Type B pancreatic cell (in vitro differentiated cells): ENCODE results near the gene DENND11. TPM values are rescaled to one million over a fixed set of nuclear protein-coding genes. Genes with fewer than 3 reads are reported as not detected.

Experiments
- DNase-seq: peaks from one replicate; pipeline ENCODE4 v3.0.0; 2021; ENCODE audit warnings: mixed read lengths; ENCODE audit not compliant: unreplicated experiment; ENCODE audit errors: extremely low spot score
- H3K27ac Mint-ChIP-seq: 2 replicates; pipeline ENCODE4 v1.8.0; 2021; ENCODE audit warnings: mild to moderate bottlenecking, mixed read lengths
- H3K27me3 Mint-ChIP-seq: 2 replicates; pipeline ENCODE4 v1.8.0; 2021; ENCODE audit warnings: mixed read lengths
- H3K36me3 Mint-ChIP-seq: 2 replicates; pipeline ENCODE4 v1.8.0; 2021; ENCODE audit warnings: mixed read lengths
- H3K4me1 Mint-ChIP-seq: one replicate; pipeline ENCODE4 v1.8.0; 2021; ENCODE audit warnings: mixed read lengths; ENCODE audit not compliant: unreplicated experiment
- H3K4me3 Mint-ChIP-seq: 2 replicates; pipeline ENCODE4 v1.8.0; 2021; ENCODE audit warnings: mild to moderate bottlenecking, mixed read lengths
- H3K9me3 Mint-ChIP-seq: 2 replicates; pipeline ENCODE4 v1.8.0; 2021; ENCODE audit warnings: mixed read lengths
- CTCF ChIP-seq: fragments of 200-600 bp; sonication (generic); conservative IDR thresholded peaks from 2 replicates; pipeline ENCODE4 v1.5.0; 2021; ENCODE audit warnings: antibody characterized with exemption, mild to moderate bottlenecking
- total RNA-seq: library from RNA; stranded (reverse); gene quantifications from 2 replicates; pipeline ENCODE4 v1.2.1, GENCODE V29; 2021; ENCODE audit warnings: low replicate concordance

Gene DENND11
- total RNA-seq, 1 donor from 2014 or later, result 19.8 TPM

- H3K4me3 Mint-ChIP-seq, result no peak overlapping the region
- no peaks in the 10 kb centered on the region for H3K27me3 Mint-ChIP-seq
- no peaks in the 10 kb centered on the region for H3K4me1 Mint-ChIP-seq
- no peak for TF ChIP-seq CTCF
- no peaks in the 10 kb centered on the region for H3K9me3 Mint-ChIP-seq
- DNase-seq, result no peak
- peaks cover 14% of the 10 kb centered on the region for H3K36me3 Mint-ChIP-seq
- peak overlapping the region; percentile 41 for H3K27ac Mint-ChIP-seq
Observed at GRCh38 chr7:141664450-141664849, 37.5 kb downstream of the DENND11 start.

- Mint-ChIP-seq H3K36me3 (peaks cover 11% of the 10 kb centered on the region), H3K27ac (no peak overlapping the region), H3K27me3 (no peaks in the 10 kb centered on the region), H3K9me3 (no peaks in the 10 kb centered on the region), H3K4me3 (no peak overlapping the region), H3K4me1 (no peaks in the 10 kb centered on the region)
- no peak for DNase-seq
- no peak for TF ChIP-seq CTCF
Observed at GRCh38 chr7:141663081-141663849, 38.7 kb downstream of the DENND11 start.

- Mint-ChIP-seq H3K36me3 (peaks cover 4% of the 10 kb centered on the region), H3K27ac (no peak overlapping the region), H3K9me3 (no peaks in the 10 kb centered on the region), H3K4me1 (no peaks in the 10 kb centered on the region), H3K27me3 (no peaks in the 10 kb centered on the region), H3K4me3 (no peak overlapping the region)
- no peak for DNase-seq
- TF ChIP-seq CTCF, result no peak
Observed at GRCh38 chr7:141660259-141660658, 41.7 kb downstream of the DENND11 start.

GRCh38 chr7:141659501-141659900, 42.5 kb downstream of the DENND11 start:
- H3K27ac Mint-ChIP-seq, result no peak overlapping the region
- H3K27me3 Mint-ChIP-seq, result no peaks in the 10 kb centered on the region
- no peak for DNase-seq
- H3K4me3 Mint-ChIP-seq, result no peak overlapping the region
- no peak for TF ChIP-seq CTCF
- H3K36me3 Mint-ChIP-seq, result peaks cover 11% of the 10 kb centered on the region
- H3K9me3 Mint-ChIP-seq, result no peaks in the 10 kb centered on the region
- H3K4me1 Mint-ChIP-seq, result peaks cover 2% of the 10 kb centered on the region

- Mint-ChIP-seq H3K27me3 (no peaks in the 10 kb centered on the region), H3K9me3 (no peaks in the 10 kb centered on the region), H3K36me3 (peaks cover 15% of the 10 kb centered on the region), H3K4me1 (peaks cover 11% of the 10 kb centered on the region), H3K27ac (peak overlapping the region; percentile 42), H3K4me3 (no peak overlapping the region)
- DNase-seq, result no peak
- peak; percentile 83 for TF ChIP-seq CTCF
Observed at GRCh38 chr7:141654551-141654950, 47.4 kb downstream of the DENND11 start.
